Suppressor macrophage treated with lipopolysaccharide for 1 hour (primary cell): ENCODE results near the gene FAM117A.

Source experiments
- DNase-seq, 3 donors: peaks; one replicate each; pipeline ENCODE4 v3.0.0-alpha.2; 2020 to 2022

The FAM117A gene

GRCh38 chr17:49763735-49764558 is at the start of gene FAM117A:
FAM117A (minus strand) TSS chr17:49764131; CDS start chr17:49764087, 44 bp downstream.
- peak; percentile 96 to 97 (median 97) for DNase-seq

GRCh38 chr17:49809056-49809455 is 45.1 kb upstream of the FAM117A start:
- no peak for DNase-seq

GRCh38 chr17:49798738-49799137 is 34.8 kb upstream of the FAM117A start:
- no peak for DNase-seq

- DNase-seq = no peak
Observed at GRCh38 chr17:49798182-49798581, 34.3 kb upstream of the FAM117A start.

- DNase-seq = no peak
Observed at GRCh38 chr17:49795372-49795771, 31.4 kb upstream of the FAM117A start.

- no peak for DNase-seq
Observed at GRCh38 chr17:49793309-49793708, 29.4 kb upstream of the FAM117A start.

- no peak for DNase-seq
Observed at GRCh38 chr17:49789243-49789578, 25.3 kb upstream of the FAM117A start.

GRCh38 chr17:49788478-49789242 is 24.7 kb upstream of the FAM117A start, which contains the start of gene KAT7:
KAT7 (plus strand) TSS chr17:49788681; CDS start chr17:49788835, 154 bp downstream.
- peak; percentile 100 for DNase-seq

GRCh38 chr17:49787884-49788477 is 24.1 kb upstream of the FAM117A start:
- DNase-seq = peak in 1 of 3 donors; percentile 3

- no peak for DNase-seq
Observed at GRCh38 chr17:49784636-49785035, 20.7 kb upstream of the FAM117A start.

GRCh38 chr17:49783791-49784190 is 19.9 kb upstream of the FAM117A start:
- DNase-seq = no peak

GRCh38 chr17:49783071-49783715 is 19.3 kb upstream of the FAM117A start:
- DNase-seq = no peak

- DNase-seq = peak; percentile 76 to 93 (median 84)
Observed at GRCh38 chr17:49779739-49780231, 15.9 kb upstream of the FAM117A start.

- DNase-seq = peak; percentile 48 to 64 (median 49)
Observed at GRCh38 chr17:49779156-49779738, 15.3 kb upstream of the FAM117A start.

GRCh38 chr17:49777563-49777962 is 13.6 kb upstream of the FAM117A start:
- no peak for DNase-seq

GRCh38 chr17:49776551-49777300 is 12.8 kb upstream of the FAM117A start:
- DNase-seq = peak; percentile 49 to 68 (median 57)

GRCh38 chr17:49775546-49776260 is 11.8 kb upstream of the FAM117A start:
- DNase-seq = peak in 1 of 3 donors; percentile 39

GRCh38 chr17:49766918-49767530 is 3.1 kb upstream of the FAM117A start:
- no peak for DNase-seq

- DNase-seq = no peak
Observed at GRCh38 chr17:49764559-49765180, 739 bp upstream of the FAM117A start.
